Measurements from ENCODE around the gene VAMP1.
A peak's percentile ranks its signal among the peaks of the same experiment; 100 is the strongest.

The VAMP1 gene

GRCh38 chr12:6425590-6426531, 44.6 kb downstream of the VAMP1 start:
- no peak for DNase-seq (ENCODE audit: low spot score)

- no peak for DNase-seq (ENCODE audit: low spot score)
Observed at GRCh38 chr12:6424866-6425265, 45.6 kb downstream of the VAMP1 start.

- DNase-seq (ENCODE audit: low spot score): no peak
Observed at GRCh38 chr12:6424008-6424347, 46.5 kb downstream of the VAMP1 start.

- peak; percentile 95 for DNase-seq (ENCODE audit: low spot score)
Observed at GRCh38 chr12:6423267-6424007, 47.0 kb downstream of the VAMP1 start.

- no peak for DNase-seq (ENCODE audit: low spot score)
Observed at GRCh38 chr12:6420364-6420763, 50.1 kb downstream of the VAMP1 start.

- no peak for DNase-seq (ENCODE audit: low spot score)
Observed at GRCh38 chr12:6418796-6419195, 51.7 kb downstream of the VAMP1 start.

GRCh38 chr12:6416596-6416995, 53.9 kb downstream of the VAMP1 start:
- DNase-seq (ENCODE audit: low spot score): no peak
